CD14-positive monocyte (primary cell): Measurements from ENCODE around the gene LRPAP1. TPM values are rescaled to one million over a fixed set of nuclear protein-coding genes. Genes with fewer than 3 reads are reported as not detected.
"Not testable (repeated sequence)": the region's sequence is repeated elsewhere in the genome, so short reads cannot be mapped to it uniquely, and the experiment has no call there.

Source experiments
- DNase-seq, 3 donors: peaks; one replicate each; pipeline ENCODE4 v3.0.0-alpha.2; 2011 to 2022
- H2AFZ ChIP-seq: 2 replicates; pipeline ENCODE4 v1.6.0; 2012; ENCODE audit warnings: mild to moderate bottlenecking, low read depth, low read length, inconsistent platforms; ENCODE audit not compliant: insufficient read depth, poor library complexity, severe bottlenecking
- H3K27ac ChIP-seq, 2 donors: 1 replicate in 1 of 2; 2 replicates in 1 of 2; pipeline ENCODE4 v1.5.1; 2012 to 2013; ENCODE audit warnings: low read length in 2 of 2, control low read depth in 1 of 2, inconsistent platforms in 1 of 2, low read depth in 1 of 2, mild to moderate bottlenecking in 1 of 2
- H3K27me3 ChIP-seq, 2 donors: one replicate each; pipeline versions ENCODE4 v1.6.0 to v1.6.1; 2011 to 2013; ENCODE audit warnings: low read length in 2 of 2; ENCODE audit not compliant: control insufficient read depth in 2 of 2, insufficient read depth in 2 of 2
- H3K36me3 ChIP-seq, 2 donors: replicated peaks in 1 of 2; 1 replicate in 1 of 2; 2 replicates in 1 of 2; pipeline versions ENCODE4 v1.5.1 to v1.6.1; 2012 to 2013; ENCODE audit warnings: low read length in 2 of 2, control low read depth in 1 of 2, inconsistent platforms in 1 of 2, mild to moderate bottlenecking in 1 of 2; ENCODE audit not compliant: insufficient read depth in 2 of 2, control insufficient read depth in 1 of 2
- H3K4me1 ChIP-seq, 2 donors: 1 replicate in 1 of 2; 2 replicates in 1 of 2; pipeline versions ENCODE4 v1.5.1 to v1.6.1; 2012 to 2013; ENCODE audit warnings: low read length in 2 of 2, control low read depth in 1 of 2, inconsistent platforms in 1 of 2, mild to moderate bottlenecking in 1 of 2, moderate library complexity in 1 of 2; ENCODE audit not compliant: insufficient read depth in 2 of 2, control insufficient read depth in 1 of 2
- H3K4me2 ChIP-seq: replicated peaks from 2 replicates; pipeline ENCODE3; 2012; ENCODE audit warnings: low read length, moderate library complexity, mild to moderate bottlenecking; ENCODE audit not compliant: poor library complexity, severe bottlenecking; ENCODE audit errors: extremely low read depth
- H3K4me3 ChIP-seq, 3 experiments: fragments of 200-600 bp in 1 of 3; sonication (generic) in 1 of 3; replicated peaks in 1 of 3; 1 replicate in 2 of 3; 2 replicates in 1 of 3; pipeline ENCODE4 v1.5.1; 2011 to 2013; ENCODE audit warnings: low read length in 3 of 3, mild to moderate bottlenecking in 3 of 3, control low read depth in 2 of 3, low read depth in 2 of 3, inconsistent platforms in 1 of 3, moderate library complexity in 1 of 3
- H3K79me2 ChIP-seq: 2 replicates; pipeline ENCODE4 v1.6.0; 2012; ENCODE audit warnings: mild to moderate bottlenecking, control low read depth, inconsistent platforms, low read length, moderate library complexity; ENCODE audit not compliant: insufficient read depth
- H3K9ac ChIP-seq: 2 replicates; pipeline ENCODE4 v1.6.0; 2017; ENCODE audit warnings: low read length, mild to moderate bottlenecking; ENCODE audit not compliant: insufficient read depth, poor library complexity, severe bottlenecking
- H3K9me3 ChIP-seq, 2 donors: replicated peaks in 1 of 2; 1 replicate in 1 of 2; 2 replicates in 1 of 2; pipeline versions ENCODE4 v1.5.1 to v1.6.1; 2012 to 2013; ENCODE audit warnings: low read length in 2 of 2, control low read depth in 1 of 2; ENCODE audit not compliant: control insufficient read depth in 1 of 2, insufficient read depth in 1 of 2
- H4K20me1 ChIP-seq: 2 replicates; pipeline ENCODE4 v1.6.0; 2012; ENCODE audit warnings: mild to moderate bottlenecking, low read length, control low read depth, moderate library complexity; ENCODE audit not compliant: insufficient read depth
- H3K27ac Mint-ChIP-seq, 7 donors: one replicate each; pipeline ENCODE4 v1.8.0; 2020; ENCODE audit warnings: mild to moderate bottlenecking in 7 of 7, mixed read lengths in 7 of 7, moderate library complexity in 6 of 7, inconsistent platforms in 2 of 7
- H3K27me3 Mint-ChIP-seq, 3 donors: one replicate each; pipeline ENCODE4 v1.8.0; 2021 to 2022; ENCODE audit warnings: low read depth in 3 of 3, mild to moderate bottlenecking in 3 of 3, mixed read lengths in 3 of 3, moderate library complexity in 3 of 3, inconsistent platforms in 1 of 3
- H3K36me3 Mint-ChIP-seq, 2 donors: one replicate each; pipeline ENCODE4 v1.8.0; 2020; ENCODE audit warnings: mixed read lengths in 2 of 2, inconsistent platforms in 1 of 2, mild to moderate bottlenecking in 1 of 2
- H3K4me1 Mint-ChIP-seq: one replicate; pipeline ENCODE4 v1.8.0; 2020; ENCODE audit warnings: mild to moderate bottlenecking, mixed read lengths
- H3K4me3 Mint-ChIP-seq, 2 donors: one replicate each; pipeline ENCODE4 v1.8.0; 2020; ENCODE audit warnings: mild to moderate bottlenecking in 2 of 2, mixed read lengths in 2 of 2, moderate library complexity in 1 of 2
- H3K9me3 Mint-ChIP-seq, 7 donors: one replicate each; pipeline ENCODE4 v1.8.0; 2020 to 2022; ENCODE audit warnings: mixed read lengths in 7 of 7, mild to moderate bottlenecking in 6 of 7, moderate library complexity in 6 of 7, inconsistent platforms in 2 of 7
- CTCF ChIP-seq: fragments of 200-600 bp; IDR thresholded peaks from one replicate; pipeline ENCODE4 v1.8.0; 2022; ENCODE audit warnings: antibody characterized with exemption, mild to moderate bottlenecking
- WGBS: methylation state at CpG from one replicate; pipeline ENCODE4 v1.1.5; 2013; ENCODE audit warnings: missing lambda C conversion rate; ENCODE audit not compliant: insufficient coverage; 5-methylcytosine and 5-hydroxymethylcytosine counted together
- intact Hi-C, 2 donors: fragments of 100-400 bp; cut with micrococcal nuclease; formaldehyde crosslinking; loops; one replicate each; pipeline versions ENCODE4 v1.15.0 to v1.15.1; 2023
- polyA plus RNA-seq, 3 donors: library from polyadenylated mRNA; depleted of rRNA in 1 of 3; unstranded in 2 of 3; stranded (reverse) in 1 of 3; fragments of 300-500 nt in 2 of 3; fragments of >200 nt in 1 of 3; fragmentation: Illumina TruSeq in 2 of 3; gene quantifications; 1 replicate in 2 of 3; 2 replicates in 1 of 3; pipeline ENCODE4 v1.2.3, GENCODE V29; 2012 to 2021

LRPAP1 gene
- polyA plus RNA-seq, 3 donors = 169 to 204 (median 180) TPM

DNA sequence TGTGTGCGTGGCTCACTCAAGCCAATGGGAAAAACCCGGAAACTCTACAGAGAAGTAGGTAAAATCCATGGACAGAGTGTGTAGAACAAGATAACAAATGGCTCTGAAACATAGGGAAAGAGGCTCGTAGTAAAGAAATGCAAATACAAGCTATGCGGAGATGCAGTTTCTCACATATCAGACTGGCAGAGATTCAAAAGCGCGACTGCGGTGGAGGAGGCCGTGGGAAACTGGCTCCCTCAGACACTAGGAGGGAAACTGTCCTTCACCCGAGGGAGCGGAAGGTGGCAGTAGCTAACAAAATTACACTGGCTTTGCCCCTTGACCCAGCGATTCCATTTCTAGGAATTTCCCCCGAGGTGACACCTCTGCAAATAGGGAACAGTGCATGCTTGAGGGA, 34.1 kb upstream of the LRPAP1 start:
- H3K27ac Mint-ChIP-seq, H3K4me2 ChIP-seq, H3K27me3 ChIP-seq, H3K9ac ChIP-seq, H3K27me3 Mint-ChIP-seq, H4K20me1 ChIP-seq, H2AFZ ChIP-seq, H3K79me2 ChIP-seq, H3K36me3 Mint-ChIP-seq, DNase-seq, H3K4me3 Mint-ChIP-seq, H3K36me3 ChIP-seq, intact Hi-C loops, H3K4me3 ChIP-seq, H3K9me3 ChIP-seq, H3K27ac ChIP-seq, H3K4me1 Mint-ChIP-seq, H3K4me1 ChIP-seq, H3K9me3 Mint-ChIP-seq: not testable (repeated sequence)
- whole genome bisulfite sequencing = 93% methylated on average over 2 of the region's 12 CpGs

DNA sequence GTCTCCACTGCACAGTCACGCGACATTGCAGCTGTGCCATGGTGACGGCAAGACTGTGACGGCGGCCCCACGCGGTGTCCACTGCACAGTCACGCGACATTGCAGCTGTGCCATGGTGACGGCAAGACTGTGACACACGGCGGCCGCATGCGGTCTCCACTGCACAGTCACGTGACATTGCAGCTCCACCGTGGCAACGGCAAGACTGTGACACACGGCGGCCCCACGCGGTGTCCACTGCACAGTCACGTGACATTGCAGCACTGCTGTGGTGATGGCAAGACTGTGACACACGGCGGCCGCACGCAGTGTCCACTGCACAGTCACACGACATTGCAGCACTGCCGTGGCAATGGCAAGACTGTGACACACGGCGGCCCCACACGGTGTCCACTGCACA, 32.7 kb upstream of the LRPAP1 start:
- H2AFZ ChIP-seq, H3K27me3 Mint-ChIP-seq, H3K4me3 Mint-ChIP-seq, H3K9ac ChIP-seq, H3K9me3 Mint-ChIP-seq, H3K4me1 ChIP-seq, H3K9me3 ChIP-seq, H3K36me3 ChIP-seq, H3K27ac Mint-ChIP-seq, H3K4me3 ChIP-seq, H3K4me2 ChIP-seq, H3K27me3 ChIP-seq, DNase-seq, H4K20me1 ChIP-seq, H3K79me2 ChIP-seq, H3K27ac ChIP-seq, intact Hi-C loops, H3K4me1 Mint-ChIP-seq, H3K36me3 Mint-ChIP-seq: not testable (repeated sequence)
- 97% methylated on average over 23 of the region's 31 CpGs for WGBS

DNA sequence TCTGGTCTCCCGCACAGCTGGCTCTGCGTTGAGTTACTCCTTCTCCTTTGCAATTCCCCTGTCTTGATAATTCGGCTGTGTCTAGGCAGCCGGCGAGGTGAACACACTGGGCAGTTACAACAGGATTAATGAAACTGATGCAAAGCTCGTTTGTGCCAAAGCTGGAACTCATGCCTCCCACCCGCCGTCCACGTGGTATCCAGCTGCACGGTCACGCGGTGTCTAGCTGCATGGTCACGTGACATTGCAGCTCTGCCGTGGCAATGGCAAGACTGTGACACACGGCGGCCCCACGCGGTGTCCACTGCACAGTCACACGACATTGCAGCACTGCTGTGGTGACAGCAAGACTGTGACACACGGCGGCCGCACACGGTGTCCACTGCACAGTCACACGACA, 31.2 kb upstream of the LRPAP1 start:
- H3K4me1 Mint-ChIP-seq = peaks cover 8% of the 10 kb centered on the region
- WGBS = 92% methylated on average over 23 of the region's 24 CpGs
- Histone ChIP-seq H3K4me1 (peaks cover 2 to 3% of the 10 kb centered on the region in 2 donors), H3K9ac (no peak overlapping the region), H4K20me1 (no peaks in the 10 kb centered on the region), H3K79me2 (no peaks in the 10 kb centered on the region), H2AFZ (no peak overlapping the region), H3K4me3 (no peak overlapping the region), H3K27ac (no peak overlapping the region), H3K36me3 (no peaks in the 10 kb centered on the region), H3K27me3 (no peaks in the 10 kb centered on the region), H3K9me3 (no peaks in the 10 kb centered on the region), H3K4me2 (no peak overlapping the region)
- H3K9me3 Mint-ChIP-seq = peaks cover 0 to 6% (median 0%) of the 10 kb centered on the region in 7 donors
- H3K4me3 Mint-ChIP-seq = no peak overlapping the region
- H3K36me3 Mint-ChIP-seq = no peaks in the 10 kb centered on the region
- peaks cover 0 to 1% (median 0%) of the 10 kb centered on the region in 3 donors for H3K27me3 Mint-ChIP-seq
- intact Hi-C loops = no loop called here
- TF ChIP-seq CTCF = no peak
- H3K27ac Mint-ChIP-seq = no peak overlapping the region
- DNase-seq = no peak

GRCh38 chr4:3562127-3562526, 29.9 kb upstream of the LRPAP1 start:
- H3K79me2 ChIP-seq, H3K9ac ChIP-seq, intact Hi-C loops, H3K4me3 ChIP-seq, H3K27me3 Mint-ChIP-seq, H3K4me2 ChIP-seq, H3K9me3 Mint-ChIP-seq, H4K20me1 ChIP-seq, H3K27ac ChIP-seq, H3K36me3 Mint-ChIP-seq, H3K36me3 ChIP-seq, H3K4me3 Mint-ChIP-seq, H3K27me3 ChIP-seq, H2AFZ ChIP-seq, DNase-seq, H3K27ac Mint-ChIP-seq, H3K9me3 ChIP-seq: not testable (repeated sequence)
- WGBS = no CpG with 5 or more reads among the region's 8 CpGs
- peaks cover 17% of the 10 kb centered on the region for H3K4me1 Mint-ChIP-seq
- H3K4me1 ChIP-seq = peaks cover 15 to 16% of the 10 kb centered on the region in 2 donors
